H1 (cell line): ENCODE data around the gene PCBP1.

Experiments used
- ATF2 ChIP-seq: IDR thresholded peaks from 2 replicates; pipeline ENCODE4 v1.6.1; 2012; ENCODE audit warnings: low read length, inconsistent platforms
- CEBPB ChIP-seq: IDR thresholded peaks from 2 replicates; pipeline ENCODE4 v1.6.1; 2012; ENCODE audit warnings: low read depth, low read length
- CHD2 ChIP-seq: IDR thresholded peaks from 2 replicates; pipeline ENCODE4 v1.6.1; 2012; ENCODE audit warnings: low read length, improper control_type of control experiment
- CTCF ChIP-seq, 3 experiments: IDR thresholded peaks; 1 replicate in 2 of 3; 2 replicates in 1 of 3; pipeline versions ENCODE4 v1.5.1 to v1.6.1; 2011; ENCODE audit warnings: low read length in 3 of 3, mild to moderate bottlenecking in 3 of 3, inconsistent platforms in 2 of 3, low read depth in 1 of 3, moderate library complexity in 1 of 3; ENCODE audit not compliant: insufficient read depth in 1 of 3; ENCODE audit errors: control extremely low read depth in 1 of 3
- EZH2 ChIP-seq: fragments of 200-600 bp; sonication (generic); IDR thresholded peaks from 2 replicates; pipeline ENCODE4 v1.7.1; 2012; ENCODE audit warnings: low read depth, mild to moderate bottlenecking, moderate library complexity, low read length, inconsistent platforms; ENCODE audit not compliant: severe bottlenecking
- JUND ChIP-seq: IDR thresholded peaks from 2 replicates; pipeline ENCODE4 v1.6.1; 2011; ENCODE audit warnings: mild to moderate bottlenecking, improper control_type of control experiment, low read length
- POLR2A ChIP-seq, 2 experiments: IDR thresholded peaks; 1 replicate in 1 of 2; 2 replicates in 1 of 2; pipeline ENCODE4 v1.6.1; 2011; ENCODE audit warnings: low read depth in 2 of 2, low read length in 2 of 2, mild to moderate bottlenecking in 2 of 2; ENCODE audit errors: control extremely low read depth in 1 of 2
- RAD21 ChIP-seq, 2 experiments: IDR thresholded peaks in 1 of 2; conservative IDR thresholded peaks in 1 of 2; 2 replicates each; pipeline ENCODE4 v1.6.1; 2011; ENCODE audit warnings: low read depth in 2 of 2, low read length in 2 of 2, improper control_type of control experiment in 1 of 2, inconsistent platforms in 1 of 2, mild to moderate bottlenecking in 1 of 2, moderate library complexity in 1 of 2
- RXRA ChIP-seq: IDR thresholded peaks from 2 replicates; pipeline ENCODE4 v1.6.1; 2011; ENCODE audit warnings: low read depth, mild to moderate bottlenecking, low read length, moderate library complexity; ENCODE audit not compliant: insufficient read depth
- SRF ChIP-seq: IDR thresholded peaks from 2 replicates; pipeline ENCODE4 v1.6.1; 2011; ENCODE audit warnings: mild to moderate bottlenecking, low read depth, low read length, moderate library complexity
- ZNF274 ChIP-seq: IDR thresholded peaks from 2 replicates; pipeline ENCODE4 v1.7.0; 2012; ENCODE audit warnings: low read length, borderline replicate concordance; ENCODE audit errors: extremely low read depth
- TF ChIP-seq, protein P1 (sequence below): IDR thresholded peaks from 2 replicates; pipeline ENCODE4 v1.6.1; 2012; ENCODE audit warnings: inconsistent platforms

- TF ChIP-seq CTCF (IDR thresholded peaks at IDR 0.05; ENCODE audit: control extremely low read depth in 1 of 3, insufficient read depth in 1 of 3, low read depth in 1 of 3, low read length in 3 of 3) (no peak), JUND (no peak), POLR2A (IDR thresholded peaks at IDR 0.05; ENCODE audit: control extremely low read depth in 1 of 2, low read depth in 2 of 2, low read length in 2 of 2) (no peak), RXRA (no peak), CHD2 (no peak), ZNF274 (no peak), ATF2 (no peak), CEBPB (no peak), EZH2 (no peak), SRF (no peak), RAD21 (IDR thresholded peaks at IDR 0.05 in 1 of 2, conservative IDR thresholded peaks at IDR 0.05 in 1 of 2; ENCODE audit: low read depth in 2 of 2, low read length in 2 of 2) (no peak)
- TF ChIP-seq, protein P1, sequence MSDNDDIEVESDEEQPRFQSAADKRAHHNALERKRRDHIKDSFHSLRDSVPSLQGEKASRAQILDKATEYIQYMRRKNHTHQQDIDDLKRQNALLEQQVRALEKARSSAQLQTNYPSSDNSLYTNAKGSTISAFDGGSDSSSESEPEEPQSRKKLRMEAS, result no peak
Measured at GRCh38 chr2:70126413-70126812, 39.1 kb downstream of the PCBP1 start.
